NCI-H2081 treated with DMSO at 0.1 percent for 48 hours (cell line): ENCODE results near the gene CPVL.
"Not testable (repeated sequence)": the region's sequence is repeated elsewhere in the genome, so short reads cannot be mapped to it uniquely, and the experiment has no call there.

ENCODE experiments used
- DNase-seq: peaks from one replicate; lab custom pipeline; 2025; lab: John Stamatoyannopoulos, UW

CPVL gene

DNA sequence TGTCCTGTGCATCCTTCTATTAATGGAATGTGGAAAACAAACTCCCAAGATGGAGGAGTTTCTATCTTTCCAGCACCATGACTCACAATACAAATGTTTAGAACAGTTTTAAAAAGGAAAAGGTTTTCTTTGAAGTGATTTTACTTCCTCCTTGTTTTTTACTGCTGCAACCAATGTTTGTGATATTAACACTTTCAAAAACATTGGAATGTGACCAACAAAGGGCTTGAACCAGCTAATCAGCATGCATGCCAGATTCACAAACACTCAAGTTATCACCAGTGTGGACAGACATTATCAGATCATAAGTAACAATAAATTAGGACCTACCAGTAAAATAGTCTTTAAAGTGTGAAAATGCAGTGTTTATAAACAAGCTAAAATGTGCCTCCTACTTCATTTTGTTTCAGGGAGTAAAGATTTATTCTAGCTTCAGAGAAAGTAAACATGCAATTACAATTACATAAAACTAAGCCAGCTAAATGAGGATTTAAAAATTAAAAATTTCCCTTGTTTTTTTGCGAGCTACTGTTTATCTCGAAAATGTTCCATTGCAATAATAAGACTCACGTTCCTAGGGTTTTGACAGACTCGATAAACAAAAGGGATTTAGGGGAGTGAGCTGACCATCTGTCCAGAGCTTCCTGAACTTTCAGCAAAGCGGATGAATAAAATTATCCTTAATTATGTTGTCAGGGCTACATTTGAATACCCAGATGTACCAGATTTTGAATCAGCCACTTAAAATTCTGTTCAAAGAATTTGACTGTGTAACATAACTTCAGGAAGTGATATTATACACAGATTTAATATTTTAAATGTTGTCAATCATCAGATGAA, 29.8 kb downstream of the CPVL start:
- no peak for DNase-seq

DNA sequence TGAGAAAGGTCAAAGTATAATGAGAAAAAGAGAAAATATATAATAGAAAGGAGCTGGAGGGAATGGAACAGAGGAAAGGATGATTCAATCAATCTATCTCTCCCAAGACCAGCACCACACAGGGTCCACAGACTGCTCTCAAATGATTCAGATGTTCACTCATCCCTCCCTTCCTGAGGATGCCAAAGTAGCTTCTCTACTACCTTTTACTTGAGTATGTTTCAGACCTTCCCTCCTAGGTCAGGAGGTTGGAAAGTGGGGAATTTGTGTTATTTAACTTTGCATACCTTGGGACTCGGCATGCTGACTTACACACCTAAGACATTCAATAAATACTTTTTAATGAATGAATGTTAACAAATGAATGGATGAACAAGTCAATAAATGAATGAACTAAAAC, 30.6 kb downstream of the CPVL start:
- DNase-seq: no peak

DNA sequence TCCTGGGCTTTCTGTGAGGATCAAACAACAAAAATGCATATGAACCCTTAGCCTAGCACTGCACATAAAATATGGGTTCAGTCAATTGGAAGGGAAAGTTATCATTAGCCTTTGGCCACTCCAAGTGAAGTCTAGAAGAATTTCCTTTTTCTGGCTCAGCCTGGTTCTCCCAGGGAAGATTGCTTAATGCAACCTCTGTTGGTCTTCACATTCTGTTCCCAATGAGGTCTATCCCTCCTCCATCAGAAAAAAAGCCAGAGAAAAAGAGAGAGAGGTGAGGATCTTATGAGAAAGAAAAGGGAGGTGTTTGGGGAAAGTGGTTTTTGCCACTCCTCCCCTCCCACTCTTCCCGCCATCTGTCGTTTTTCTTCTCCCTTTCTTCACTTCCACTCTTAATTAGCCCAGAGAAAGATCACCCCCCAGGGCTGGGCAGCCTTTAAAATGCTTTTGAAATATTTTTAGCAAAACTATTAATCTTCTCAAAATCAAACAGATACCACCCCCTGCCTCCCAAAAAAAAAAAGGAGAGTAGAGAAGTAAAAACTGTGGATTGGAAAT, 31.1 kb downstream of the CPVL start:
- DNase-seq: no peak

DNA sequence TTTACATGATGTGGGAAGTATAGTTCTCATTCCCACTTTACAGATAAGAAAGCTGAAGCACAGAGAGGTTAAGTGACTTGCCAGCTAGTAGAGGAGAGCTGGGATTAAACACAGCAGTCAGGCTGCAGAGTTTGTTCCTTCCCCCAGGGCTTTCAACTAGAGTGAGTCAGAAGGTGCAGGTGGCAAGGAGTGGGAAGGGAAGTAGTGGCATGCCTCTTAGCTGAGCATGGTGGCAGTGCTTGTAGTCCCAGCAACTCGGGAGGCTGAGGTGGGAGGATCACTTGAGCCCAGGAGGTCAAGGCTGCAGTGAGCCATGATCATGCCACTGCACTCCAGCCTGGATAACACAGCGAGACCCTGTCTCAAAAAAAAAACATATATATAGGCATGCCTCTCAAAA, 32.1 kb downstream of the CPVL start:
- DNase-seq: not testable (repeated sequence)

DNA sequence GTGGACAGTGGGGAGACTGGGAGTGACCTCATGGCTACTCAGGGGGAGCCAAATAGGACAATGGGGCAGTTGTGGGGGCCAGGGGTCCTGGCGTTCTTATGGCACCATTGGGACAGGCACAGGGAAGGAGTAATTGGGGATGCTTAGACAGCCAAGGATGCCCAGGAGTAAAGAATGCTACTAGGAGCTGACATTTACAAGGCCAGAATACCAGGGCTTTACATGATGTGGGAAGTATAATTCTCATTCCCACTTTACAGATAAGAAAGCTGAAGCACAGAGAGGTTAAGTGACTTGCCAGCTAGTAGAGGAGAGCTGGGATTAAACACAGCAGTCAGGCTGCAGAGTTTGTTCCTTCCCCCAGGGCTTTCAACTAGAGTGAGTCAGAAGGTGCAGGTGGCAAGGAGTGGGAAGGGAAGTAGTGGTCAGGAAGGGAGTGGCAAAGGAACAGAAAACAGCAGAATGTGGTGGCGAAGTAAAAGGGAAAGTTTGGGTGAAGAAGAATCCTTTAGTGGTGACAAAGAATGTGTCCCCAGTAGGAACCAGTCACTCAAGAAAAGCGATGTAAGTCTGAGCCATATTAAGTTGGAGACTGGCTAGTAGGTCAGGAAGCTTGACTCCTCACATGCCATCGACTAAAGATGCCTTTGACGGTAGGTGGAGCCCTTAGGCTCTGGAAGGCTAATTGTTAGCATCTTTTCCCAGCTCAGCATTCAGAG, 32.8 kb downstream of the CPVL start:
- no peak for DNase-seq

DNA sequence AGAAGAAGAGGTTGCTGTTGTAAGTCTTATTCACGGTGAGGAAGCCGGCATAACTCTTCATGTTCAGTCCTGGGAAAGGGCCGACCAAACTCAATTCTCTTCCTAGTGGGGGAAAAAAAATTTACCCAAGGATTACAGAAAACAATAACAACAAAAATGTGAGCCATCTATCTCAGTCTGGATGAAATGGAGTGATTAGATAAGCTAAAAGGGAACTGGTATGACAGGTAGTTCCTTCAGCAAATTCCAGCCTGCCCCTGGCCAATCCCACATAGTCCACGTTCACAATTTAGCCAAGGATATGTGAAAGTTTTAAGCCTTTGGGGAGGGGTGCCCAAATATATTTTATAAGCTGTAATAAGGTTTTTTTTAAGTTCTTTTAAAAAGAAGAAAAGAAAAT, 33.6 kb downstream of the CPVL start:
- DNase-seq: no peak

DNA sequence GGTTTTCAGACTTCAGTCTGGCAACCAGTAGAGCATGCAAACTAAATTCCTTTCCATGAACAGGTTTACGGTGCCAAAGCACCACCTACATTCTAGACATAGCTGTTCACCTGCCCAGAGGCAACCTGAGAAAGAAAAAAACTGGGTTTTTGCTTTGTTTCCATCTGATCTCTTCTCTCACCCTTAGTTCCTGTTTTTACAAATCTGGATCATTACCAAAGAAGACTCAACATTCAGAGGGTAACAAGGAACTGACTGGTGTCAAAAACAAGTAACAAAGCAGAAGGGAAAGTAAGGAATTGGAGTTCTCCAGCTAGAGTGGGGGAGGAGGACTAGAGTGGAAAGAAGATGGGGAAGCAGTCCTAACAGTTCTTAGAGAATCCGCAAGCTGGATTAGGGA, 36.4 kb downstream of the CPVL start:
- DNase-seq: no peak

DNA sequence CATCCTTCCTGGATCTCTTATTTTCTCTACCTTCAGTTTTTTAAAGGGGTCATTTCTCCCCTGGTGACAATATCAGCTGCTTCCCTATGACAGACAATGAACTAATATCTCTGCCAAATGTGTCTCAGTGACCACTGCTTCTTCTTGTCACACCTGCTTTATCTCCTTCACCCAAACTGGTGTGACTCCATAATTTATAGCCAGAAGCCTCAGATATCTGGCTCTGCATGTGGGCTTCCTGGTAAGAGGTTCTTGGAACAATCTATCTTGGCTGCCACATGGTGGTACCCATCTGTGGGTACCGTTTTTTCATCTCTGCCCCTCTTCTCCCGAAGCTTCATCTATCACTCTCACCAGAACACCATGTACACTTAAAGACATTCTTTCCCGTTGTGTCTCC, 37.0 kb downstream of the CPVL start:
- no peak for DNase-seq

DNA sequence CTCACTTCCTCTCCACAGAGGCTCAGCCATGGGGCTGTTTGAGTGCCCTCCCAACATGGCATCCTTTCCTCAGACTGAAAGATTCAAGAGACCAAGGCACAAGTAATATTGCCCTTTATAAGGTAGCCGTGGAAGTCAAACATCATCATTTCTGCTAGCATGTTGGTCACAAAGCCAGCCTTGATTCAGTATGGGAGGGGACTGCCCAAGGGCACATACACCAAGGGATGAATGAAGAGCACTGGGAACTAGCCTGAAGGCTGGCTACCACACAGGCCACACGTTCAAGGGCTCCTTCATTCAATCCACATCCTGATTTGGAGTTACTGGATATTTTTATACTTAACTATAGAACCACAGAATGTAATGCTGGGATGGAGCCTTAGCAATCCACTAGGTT, 39.3 kb downstream of the CPVL start:
- no peak for DNase-seq

DNA sequence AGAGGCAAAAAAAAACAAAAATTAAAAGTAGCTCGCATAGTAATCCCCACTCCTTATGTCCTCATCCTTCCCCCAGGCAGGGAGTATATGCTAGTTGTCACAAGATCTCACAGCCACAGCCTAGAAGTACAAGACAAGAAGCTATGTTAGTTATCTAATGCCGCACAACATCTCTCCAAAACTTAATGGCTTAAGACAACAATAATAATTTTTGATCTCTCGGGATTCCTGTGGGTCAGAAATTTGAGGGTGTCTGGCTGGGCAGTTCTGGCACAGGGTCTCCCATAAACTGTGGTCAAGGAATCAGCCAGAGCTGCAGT, 39.7 kb downstream of the CPVL start:
- DNase-seq: no peak

DNA sequence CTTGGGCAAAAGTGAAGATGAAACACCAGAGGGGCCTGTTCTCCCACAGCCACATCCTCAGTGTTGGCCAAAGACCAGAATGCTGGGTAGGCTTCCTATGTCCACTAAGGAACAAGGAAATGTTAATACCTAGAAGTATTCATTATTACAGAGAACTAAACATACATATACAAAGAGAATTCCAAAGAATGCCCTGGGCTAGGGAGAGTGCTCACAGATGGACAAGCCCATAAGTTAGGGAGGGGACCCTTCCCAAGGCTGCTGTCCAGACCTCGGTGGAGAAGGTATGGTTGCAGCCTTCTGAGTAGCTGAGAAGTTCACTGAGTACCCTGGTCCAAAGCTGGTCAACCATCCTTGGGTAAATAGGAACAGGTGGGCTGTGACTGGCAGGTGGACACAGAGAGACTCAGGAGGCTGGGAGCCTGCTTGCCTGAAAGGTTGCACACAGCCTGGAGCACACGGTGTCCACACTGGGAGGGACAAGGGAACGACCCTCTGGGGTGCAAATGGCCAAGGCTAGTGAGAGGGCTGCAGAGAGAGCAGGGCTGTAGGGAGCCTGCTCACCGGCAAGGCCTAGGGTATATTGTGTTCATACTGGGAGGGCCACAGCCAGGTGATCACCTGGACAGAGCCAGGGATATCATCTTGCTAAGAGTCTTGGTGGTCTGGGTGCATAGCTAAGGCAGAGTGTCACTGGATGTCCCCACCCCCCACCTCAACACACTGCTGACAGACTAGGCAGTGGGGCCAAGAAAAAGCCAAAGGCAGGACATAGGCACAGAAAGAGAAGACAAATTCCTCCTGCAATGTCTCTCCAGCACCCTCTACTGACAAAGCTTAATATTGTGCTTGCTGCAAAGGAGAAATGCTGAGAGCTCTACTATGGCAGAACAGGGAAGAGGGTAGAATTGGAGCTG, 40.3 kb downstream of the CPVL start:
- peak; percentile 46 for DNase-seq

DNA sequence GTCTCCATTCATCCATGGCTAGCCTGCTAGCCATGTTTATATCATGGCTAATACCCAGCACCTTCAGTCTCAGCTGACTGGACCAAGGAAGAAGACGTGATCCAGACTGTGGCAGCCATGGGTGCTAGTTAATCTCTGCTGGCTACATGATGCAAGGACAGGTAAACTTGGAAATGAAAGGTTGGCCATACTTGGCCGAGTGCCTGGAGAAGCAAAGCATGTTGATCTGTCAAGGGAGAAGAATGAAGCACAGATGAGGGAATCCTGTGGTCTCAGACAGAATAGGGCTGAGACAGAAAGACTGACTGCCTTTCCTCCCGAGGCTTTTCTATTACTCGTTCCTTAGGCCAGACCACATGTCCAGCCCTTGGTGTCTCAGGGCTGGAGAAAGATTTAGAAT, 41.1 kb downstream of the CPVL start:
- no peak for DNase-seq

DNA sequence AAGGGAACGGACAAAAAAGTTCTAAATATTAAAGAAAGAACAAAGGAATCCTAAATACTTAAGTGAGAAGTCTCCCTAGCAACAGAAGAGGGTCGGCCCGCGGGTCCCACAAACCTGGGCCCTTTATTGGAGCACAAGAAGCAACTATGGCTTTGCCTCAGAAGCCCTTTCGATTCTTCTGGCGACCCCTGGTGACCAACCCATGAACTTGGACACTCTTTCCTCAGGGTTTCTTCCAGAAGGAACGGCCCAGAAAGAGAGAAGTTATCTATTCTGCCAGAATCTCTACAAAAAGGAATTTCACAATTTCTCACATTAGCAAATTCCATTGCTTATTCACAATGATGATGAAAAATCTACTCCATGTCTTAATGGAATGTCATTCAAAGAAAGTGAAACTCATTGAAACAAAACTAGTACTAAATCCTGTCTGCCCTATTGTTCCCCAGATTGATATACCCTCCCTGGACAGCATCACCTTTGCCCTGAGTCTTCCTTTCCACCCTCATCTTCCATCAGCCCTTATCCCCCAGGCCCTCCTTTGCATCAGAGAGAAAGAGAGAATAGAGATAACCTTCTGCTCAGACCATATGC, 43.7 kb downstream of the CPVL start:
- DNase-seq: no peak

DNA sequence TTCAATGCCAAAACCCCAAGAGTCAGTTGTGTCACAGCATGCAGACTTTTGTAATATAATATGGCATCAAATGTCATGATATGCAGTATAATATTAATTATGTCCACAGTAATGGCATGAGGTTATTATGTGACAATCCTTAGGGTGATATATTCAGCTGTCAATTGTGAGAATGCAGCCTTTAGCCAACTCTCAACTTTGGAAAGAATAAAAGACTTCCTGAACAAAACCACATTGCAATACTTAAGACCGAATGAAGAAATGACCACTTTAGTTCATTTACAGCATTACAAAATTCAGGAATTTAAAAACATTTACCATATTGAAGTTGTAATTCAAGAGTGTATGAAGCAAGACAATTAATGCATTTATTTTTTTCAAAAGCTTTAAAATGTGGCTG, 45.4 kb downstream of the CPVL start:
- no peak for DNase-seq

DNA sequence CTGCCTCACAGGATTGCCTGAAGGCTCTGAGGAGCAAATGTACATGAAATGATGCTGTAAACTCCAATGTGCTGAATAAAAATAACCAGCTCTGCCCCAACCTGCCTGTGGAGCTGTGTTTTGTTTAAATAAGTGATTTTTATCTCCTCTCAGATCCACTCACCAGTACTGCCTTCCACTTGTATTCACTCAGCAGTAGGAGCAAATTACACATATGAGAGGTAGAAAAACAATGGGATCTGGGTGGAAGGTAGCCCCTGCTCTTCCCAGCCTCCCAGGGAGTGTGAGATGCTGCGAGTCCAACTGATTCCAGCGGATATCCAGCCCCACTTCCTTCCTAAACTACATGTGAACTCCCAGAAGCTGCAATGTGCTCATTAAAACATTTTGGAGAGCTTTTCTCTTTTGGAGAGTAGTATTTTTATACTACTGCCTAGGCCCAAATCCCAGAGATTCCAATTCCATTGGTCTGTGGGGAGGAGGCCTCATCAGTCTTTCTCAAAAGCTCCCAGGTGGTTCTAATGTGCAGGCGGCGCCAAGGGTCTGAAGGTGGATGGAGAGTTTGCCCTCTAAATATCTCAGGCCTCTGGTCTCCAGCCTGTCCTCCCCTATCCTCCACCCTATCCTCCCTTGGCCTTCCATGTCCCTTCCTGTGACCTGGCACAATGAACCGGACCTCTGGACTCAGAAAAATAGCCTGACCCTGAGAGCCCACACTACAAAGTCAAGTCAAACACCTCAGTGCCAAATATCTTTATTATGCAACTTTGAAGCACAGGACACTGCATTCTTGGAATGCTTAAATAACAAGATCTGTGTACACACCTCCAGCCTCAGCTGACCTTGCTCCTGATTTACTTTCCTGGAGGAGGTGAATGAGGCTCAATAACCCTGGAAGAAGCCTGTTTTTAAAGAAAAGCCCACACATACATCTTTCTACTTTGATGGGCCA, 46.2 kb downstream of the CPVL start:
- no peak for DNase-seq

DNA sequence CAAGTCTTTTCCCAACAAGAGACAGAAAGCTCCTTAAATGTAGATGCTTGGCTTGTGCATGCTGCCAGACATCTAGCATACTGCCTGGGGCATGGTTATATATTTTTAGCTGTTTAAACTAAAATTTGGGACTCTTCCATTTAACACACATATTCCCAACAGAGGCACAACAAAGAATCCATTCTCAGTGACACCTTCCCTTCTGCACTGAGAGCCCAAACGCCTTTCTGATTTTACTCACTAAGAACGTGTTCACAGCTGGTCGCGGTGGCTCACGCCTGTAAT, 49.9 kb downstream of the CPVL start:
- DNase-seq: no peak

DNA sequence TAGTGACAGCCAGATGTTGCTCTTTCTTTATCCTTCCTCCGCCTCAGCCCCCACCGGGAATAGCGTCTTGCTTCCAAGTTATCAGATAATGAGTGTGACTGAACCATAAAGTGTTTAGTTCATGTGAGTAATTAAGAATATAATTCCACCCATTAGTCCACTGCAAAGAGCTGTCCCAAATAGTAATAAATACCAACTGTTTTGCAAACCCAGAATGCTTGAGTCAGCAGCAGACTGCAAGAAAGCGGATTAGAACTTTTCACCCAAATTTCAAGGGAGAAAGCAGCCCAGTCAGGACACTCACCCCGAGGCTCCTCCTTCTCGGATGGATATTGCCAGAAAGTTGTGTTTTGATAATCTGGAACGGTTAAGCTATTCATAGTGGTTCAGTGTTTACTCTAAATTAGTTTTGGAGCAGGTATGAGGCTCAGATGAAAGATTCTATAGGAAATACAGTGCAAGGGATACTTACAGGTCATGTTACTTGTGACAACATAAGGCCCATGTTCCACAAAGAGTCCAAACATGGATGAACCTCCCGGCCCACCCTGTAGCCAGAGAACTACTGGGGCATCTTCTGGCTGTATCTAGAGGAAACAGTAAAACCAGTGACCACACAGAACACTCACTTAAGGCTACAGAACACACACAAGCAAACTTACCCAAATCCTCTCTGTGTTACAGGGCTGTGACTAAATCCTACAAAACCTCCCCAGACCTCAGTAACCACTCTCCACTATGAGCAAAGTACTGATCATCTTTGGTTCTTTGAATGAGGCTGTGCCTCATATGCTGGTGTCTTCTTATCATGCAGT, 50.5 kb downstream of the CPVL start:
- DNase-seq: no peak

DNA sequence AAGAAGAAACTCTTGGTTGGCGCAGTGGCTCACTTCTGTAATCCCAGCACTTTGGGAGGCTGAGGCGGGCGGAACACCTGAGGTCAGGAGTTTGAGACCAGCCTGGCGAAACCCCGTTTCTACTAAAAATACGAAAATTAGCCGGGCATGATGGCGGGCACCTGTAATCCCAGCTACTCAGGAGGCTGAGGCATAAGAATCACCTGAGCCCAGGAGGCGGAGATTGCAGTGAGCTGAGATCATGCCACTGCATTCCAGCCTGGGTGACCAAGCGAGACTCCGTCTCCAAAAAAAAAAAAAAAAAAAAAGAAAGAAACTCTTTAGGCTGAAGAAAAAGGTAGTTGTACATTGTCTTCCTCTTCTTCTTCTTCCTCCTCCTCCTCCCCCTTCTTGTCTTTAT, 53.2 kb downstream of the CPVL start:
- not testable (repeated sequence) for DNase-seq

DNA sequence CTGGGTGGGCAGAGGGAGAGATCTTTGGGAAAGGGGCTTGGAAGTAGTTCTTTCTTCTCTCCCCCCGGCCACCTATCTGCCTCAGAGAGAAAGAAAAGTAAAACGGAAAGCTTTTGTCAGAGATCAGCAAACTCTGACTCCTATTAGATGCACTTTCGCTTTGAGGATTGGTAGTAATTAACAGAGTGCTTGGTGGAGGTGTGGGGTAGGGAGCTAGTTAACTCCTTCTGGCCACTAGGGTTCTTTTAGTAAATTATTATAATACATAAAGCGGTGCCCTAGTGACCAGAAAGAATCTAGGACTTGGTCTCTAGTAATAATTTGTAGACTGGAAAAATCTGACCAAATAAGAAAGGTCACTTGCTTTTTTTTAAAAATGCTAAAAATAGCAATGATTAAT, 54.6 kb downstream of the CPVL start:
- no peak for DNase-seq
